D721Med (cell line): ENCODE data around the gene CTSH.

Experiments
- DNase-seq: peaks from one replicate; pipeline ENCODE4 v3.0.0; 2011; ENCODE audit warnings: low spot score; ENCODE audit not compliant: insufficient read length
- FAIRE-seq: peaks from 2 replicates; lab custom pipeline; 2011; peaks lifted over from hg19 to GRCh38; lab: Jason Lieb, UNC
- CTCF ChIP-seq: IDR thresholded peaks from 2 replicates; pipeline ENCODE4 v1.5.1; 2012; ENCODE audit warnings: mild to moderate bottlenecking, control low read depth; ENCODE audit not compliant: insufficient read depth; ENCODE audit errors: missing control alignments

CTSH gene

GRCh38 chr15:78977091-78977571 lies 32.3 kb upstream of the CTSH start:
- TF ChIP-seq CTCF = no peak
- DNase-seq (no peak), FAIRE-seq (no peak)

- TF ChIP-seq CTCF = no peak
- no peak for FAIRE-seq
- DNase-seq = no peak
Measured at GRCh38 chr15:78976691-78977090, 31.8 kb upstream of the CTSH start.

- FAIRE-seq (no peak), DNase-seq (no peak)
- no peak for TF ChIP-seq CTCF
Measured at GRCh38 chr15:78974272-78974918, 29.5 kb upstream of the CTSH start.

GRCh38 chr15:78969687-78970349 lies 25.0 kb upstream of the CTSH start:
- no peak for TF ChIP-seq CTCF
- DNase-seq (no peak), FAIRE-seq (no peak)

- no peak for DNase-seq
- no peak for FAIRE-seq
- no peak for TF ChIP-seq CTCF
Measured at GRCh38 chr15:78968539-78969271, 23.9 kb upstream of the CTSH start.

- no peak for TF ChIP-seq CTCF
- no peak for FAIRE-seq
- DNase-seq = no peak
Measured at GRCh38 chr15:78968114-78968513, 23.3 kb upstream of the CTSH start.
